ENCODE data around the gene DNAJB12.

Gene DNAJB12

DNA sequence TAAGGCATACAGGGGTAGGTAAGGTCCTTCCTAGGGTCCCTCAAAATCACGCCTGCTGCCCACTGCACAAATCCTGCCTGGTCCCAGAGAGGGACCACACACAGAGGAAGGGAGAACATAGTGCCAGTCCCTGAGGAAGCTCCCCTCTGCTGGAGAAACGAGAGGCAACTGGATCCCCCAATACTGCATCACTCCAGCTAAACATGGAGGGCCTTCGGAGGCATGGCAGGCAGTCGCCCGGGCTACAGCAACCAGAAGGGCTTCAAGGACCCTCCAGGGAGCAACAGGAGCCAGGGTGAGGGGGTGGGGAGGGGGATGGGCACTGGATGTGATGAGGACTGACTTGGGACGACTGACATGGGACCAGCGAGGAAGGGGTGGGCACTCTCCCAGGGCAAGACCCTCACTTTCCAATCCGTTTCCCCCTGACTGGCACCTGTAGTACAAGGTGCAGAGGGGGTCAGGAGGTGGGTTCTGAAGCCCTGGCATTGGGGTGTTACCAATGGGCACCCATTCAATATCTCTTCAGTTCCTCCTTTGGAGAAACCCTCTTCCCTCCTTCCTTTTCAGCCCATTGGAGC, 59.3 kb downstream of the DNAJB12 start:
- DNase-seq = no peak

DNA sequence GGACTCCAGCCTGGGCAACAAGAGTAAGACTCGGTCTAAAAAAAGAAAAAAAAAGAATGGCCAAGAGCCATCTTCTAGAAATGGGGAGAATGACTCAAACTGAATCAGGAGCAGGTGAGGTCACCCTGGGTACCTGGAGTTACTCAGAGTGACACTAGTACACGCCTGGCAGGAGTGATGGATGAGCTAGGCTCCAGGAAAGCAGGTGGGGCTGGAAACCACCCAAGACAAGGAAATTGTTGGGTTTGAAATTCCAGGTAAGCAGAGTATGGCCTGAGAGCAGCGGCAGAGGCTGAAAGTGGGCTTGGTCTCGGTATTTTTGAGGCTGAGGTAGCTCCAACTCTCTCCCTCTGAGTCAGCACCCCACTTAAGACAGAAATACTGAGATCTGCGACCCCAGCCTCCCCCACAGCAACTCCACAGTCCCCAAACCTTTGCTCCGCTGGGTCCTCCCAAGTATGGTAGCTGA, 62.5 kb downstream of the DNAJB12 start:
- no peak for DNase-seq

DNA sequence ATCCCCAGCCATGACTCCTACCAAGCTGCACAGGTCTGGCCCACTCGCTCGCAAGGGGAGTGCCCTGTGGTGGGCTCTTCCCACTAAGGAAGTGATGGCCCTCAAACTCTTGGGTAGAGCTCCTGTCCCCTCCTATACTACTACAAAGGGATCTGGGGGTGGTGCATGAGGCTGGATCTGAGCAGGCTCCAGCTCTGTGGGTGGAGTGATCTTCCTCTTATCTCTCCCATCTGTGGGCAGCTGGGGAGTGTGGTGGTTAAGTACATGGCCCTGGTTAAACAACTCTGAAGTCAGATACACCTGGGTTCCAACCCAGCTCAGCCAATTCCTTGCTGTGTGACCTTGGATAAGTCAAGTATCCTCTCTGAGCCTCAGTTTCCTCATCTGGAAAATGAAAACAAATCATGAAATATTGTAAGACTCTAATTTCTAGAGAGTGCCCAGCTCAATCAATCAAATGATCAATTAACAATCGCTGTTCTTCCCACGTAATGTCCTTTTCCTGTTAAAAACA, 63.6 kb downstream of the DNAJB12 start:
- DNase-seq = no peak

DNA sequence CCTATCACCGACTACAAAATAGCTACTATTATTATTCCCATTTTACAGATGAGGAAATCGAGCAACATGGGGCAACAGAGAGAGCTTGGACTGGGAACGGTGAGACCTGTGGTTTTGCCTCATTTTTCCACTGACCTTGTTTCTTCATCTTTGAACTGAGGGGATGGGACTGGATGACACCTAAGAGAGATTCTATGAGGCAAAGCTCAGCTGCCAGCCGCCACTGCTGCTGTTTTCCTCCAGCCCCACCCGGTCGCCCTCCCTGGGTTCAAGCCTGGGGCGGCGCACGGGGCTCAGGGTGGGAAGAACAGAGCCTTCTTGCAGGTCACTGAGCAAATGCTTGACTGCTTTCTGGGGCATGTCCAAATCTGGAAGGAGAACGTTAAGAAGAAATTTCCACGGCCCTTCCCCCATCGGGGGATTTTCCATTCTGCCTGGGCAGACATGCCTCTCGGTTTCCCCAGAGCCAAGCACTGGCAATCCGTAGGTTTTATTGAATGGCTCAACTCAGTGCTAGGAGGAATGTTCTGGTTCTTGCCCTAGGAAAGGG, 68.7 kb downstream of the DNAJB12 start:
- DNase-seq = no peak

DNA sequence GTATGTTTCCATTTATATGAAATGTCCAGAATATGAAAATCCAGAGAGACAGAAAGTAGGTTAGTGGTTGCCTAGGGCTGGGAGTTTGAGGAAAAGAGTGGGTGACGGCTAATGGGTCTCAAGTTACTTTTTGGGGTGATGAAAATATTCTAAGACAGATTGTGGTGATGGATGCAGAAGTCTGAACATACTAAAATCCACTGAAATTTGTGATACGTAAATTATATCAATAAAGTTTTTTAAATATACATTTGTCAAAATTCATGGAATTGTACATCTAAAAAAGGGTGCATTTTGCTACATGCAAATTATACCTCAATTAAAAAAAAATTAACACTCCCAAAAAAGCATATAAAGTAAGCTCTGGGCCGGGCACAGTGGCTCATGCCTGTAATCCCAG, 71.6 kb downstream of the DNAJB12 start:
- no peak for DNase-seq
